ENCODE results near the gene C1orf174.

The C1orf174 gene

GRCh38 chr1:3865606-3866160, 34.4 kb downstream of the C1orf174 start:
- DNase-seq = no peak

GRCh38 chr1:3864884-3865283, 35.2 kb downstream of the C1orf174 start:
- DNase-seq = no peak

GRCh38 chr1:3863231-3863935, 36.7 kb downstream of the C1orf174 start:
- DNase-seq = no peak

- DNase-seq = no peak
Observed at GRCh38 chr1:3858231-3858981, 41.7 kb downstream of the C1orf174 start.

- no peak for DNase-seq
Observed at GRCh38 chr1:3857791-3858129, 42.3 kb downstream of the C1orf174 start.

- DNase-seq = peak; percentile 95
Observed at GRCh38 chr1:3856923-3857790, 42.9 kb downstream of the C1orf174 start, which contains the start of the genes CEP104 and DFFB. CEP104 (minus strand) TSS chr1:3857211; CDS start chr1:3852407, 4,804 bp downstream. DFFB (plus strand) TSS chr1:3857476; CDS start chr1:3857604, 128 bp downstream.

- no peak for DNase-seq
Observed at GRCh38 chr1:3852711-3853485, 47.2 kb downstream of the C1orf174 start.

- no peak for DNase-seq
Observed at GRCh38 chr1:3852091-3852490, 48.0 kb downstream of the C1orf174 start.

GRCh38 chr1:3851292-3851691, 48.8 kb downstream of the C1orf174 start:
- no peak for DNase-seq

- DNase-seq = no peak
Observed at GRCh38 chr1:3850857-3851256, 49.2 kb downstream of the C1orf174 start.

GRCh38 chr1:3847081-3847480, 53.0 kb downstream of the C1orf174 start:
- DNase-seq = no peak

GRCh38 chr1:3846541-3846940, 53.5 kb downstream of the C1orf174 start:
- no peak for DNase-seq

GRCh38 chr1:3842912-3843311, 57.2 kb downstream of the C1orf174 start:
- DNase-seq = no peak

GRCh38 chr1:3841491-3841890, 58.6 kb downstream of the C1orf174 start:
- DNase-seq = no peak
